Esophagus muscularis mucosa (tissue), 4 donors: ENCODE measurements around the gene HS6ST3.

ENCODE experiments used
- CTCF ChIP-seq, 3 experiments: fragments of 200-600 bp in 2 of 3; fragments of 450-650 bp in 1 of 3; sonication (generic) in 2 of 3; IDR thresholded peaks; one replicate each; pipeline ENCODE4 v1.5.1; 2017 to 2019; ENCODE audit warnings: antibody characterized with exemption in 3 of 3, mild to moderate bottlenecking in 2 of 3, moderate library complexity in 1 of 3
- EP300 ChIP-seq: sonication (generic); formaldehyde crosslinking; IDR thresholded peaks from one replicate; pipeline ENCODE4 v1.6.1; 2017; ENCODE audit warnings: antibody characterized with exemption
- POLR2A ChIP-seq: fragments of 450-650 bp; IDR thresholded peaks from one replicate; pipeline ENCODE4 v1.6.1; 2017; ENCODE audit warnings: antibody characterized with exemption, moderate library complexity, mild to moderate bottlenecking, low read depth
- POLR2AphosphoS5 ChIP-seq, 2 donors: sonication (generic); formaldehyde crosslinking; IDR thresholded peaks; one replicate each; pipeline ENCODE4 v1.6.1; 2017; ENCODE audit warnings: antibody characterized with exemption in 2 of 2

GRCh38 chr13:96680898-96681297, 591.0 kb downstream of the HS6ST3 start:
- TF ChIP-seq CTCF (IDR thresholded peaks at IDR 0.05) (no peak), POLR2A (no peak), POLR2AphosphoS5 (IDR thresholded peaks at IDR 0.05) (no peak), EP300 (no peak)
